ENCODE data around the gene VAPA. TPM values are rescaled to one million over a fixed set of nuclear protein-coding genes. Genes with fewer than 3 reads are reported as not detected.

VAPA gene
- total RNA-seq, 4 donors from 2014 or later = 182 to 244 (median 212) TPM

DNA sequence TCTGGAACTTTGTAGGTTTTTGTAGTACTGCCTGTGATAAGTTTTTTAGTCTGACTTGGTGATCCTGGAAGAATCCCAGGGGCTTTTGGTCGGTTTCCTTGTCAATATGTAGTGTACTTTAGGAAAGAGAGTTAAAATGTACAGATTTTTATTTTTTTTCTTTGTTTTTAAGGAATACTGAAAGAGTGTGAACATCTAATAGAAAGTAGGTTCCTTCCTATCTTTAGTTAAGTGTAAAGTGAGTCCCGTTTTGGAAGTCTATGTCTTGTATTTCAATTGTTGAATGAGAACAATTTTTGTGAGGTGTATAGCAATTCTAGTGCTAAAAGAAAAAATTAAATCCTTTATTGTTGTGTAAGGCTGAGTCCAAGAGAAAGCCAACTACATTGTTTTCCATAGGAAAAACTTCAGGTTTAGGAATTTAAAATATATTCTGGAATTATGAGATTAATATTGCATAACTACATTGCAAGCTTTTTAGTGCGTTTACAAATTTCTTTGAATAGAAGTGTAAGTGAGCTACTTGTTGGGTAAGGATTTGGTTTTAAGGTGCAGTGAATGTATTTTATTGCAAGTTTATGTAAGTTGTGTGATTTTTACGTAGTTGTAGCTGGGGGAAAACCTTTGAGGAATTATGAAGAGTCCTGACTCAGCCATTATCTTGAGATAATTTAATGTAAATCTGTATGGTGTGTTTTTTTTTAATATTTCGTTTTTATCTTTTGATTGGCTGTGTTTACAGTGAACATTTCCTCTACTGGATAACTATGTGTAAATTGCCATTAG lies 1.7 kb downstream of the VAPA start:
- Histone ChIP-seq H3K36me3 (no peaks in the 10 kb centered on the region), H3K27ac (peak overlapping the region; percentile 100), H3K4me1 (peaks cover 57% of the 10 kb centered on the region), H3K4me3 (peak overlapping the region; percentile 61), H3K9me3 (no peaks in the 10 kb centered on the region), H3K27me3 (no peaks in the 10 kb centered on the region)
- DNase-seq (ENCODE audit: low spot score in 2 of 2) = no peak
- 6% methylated on average over 5 of the region's 5 CpGs for WGBS
- TF ChIP-seq, protein P1, sequence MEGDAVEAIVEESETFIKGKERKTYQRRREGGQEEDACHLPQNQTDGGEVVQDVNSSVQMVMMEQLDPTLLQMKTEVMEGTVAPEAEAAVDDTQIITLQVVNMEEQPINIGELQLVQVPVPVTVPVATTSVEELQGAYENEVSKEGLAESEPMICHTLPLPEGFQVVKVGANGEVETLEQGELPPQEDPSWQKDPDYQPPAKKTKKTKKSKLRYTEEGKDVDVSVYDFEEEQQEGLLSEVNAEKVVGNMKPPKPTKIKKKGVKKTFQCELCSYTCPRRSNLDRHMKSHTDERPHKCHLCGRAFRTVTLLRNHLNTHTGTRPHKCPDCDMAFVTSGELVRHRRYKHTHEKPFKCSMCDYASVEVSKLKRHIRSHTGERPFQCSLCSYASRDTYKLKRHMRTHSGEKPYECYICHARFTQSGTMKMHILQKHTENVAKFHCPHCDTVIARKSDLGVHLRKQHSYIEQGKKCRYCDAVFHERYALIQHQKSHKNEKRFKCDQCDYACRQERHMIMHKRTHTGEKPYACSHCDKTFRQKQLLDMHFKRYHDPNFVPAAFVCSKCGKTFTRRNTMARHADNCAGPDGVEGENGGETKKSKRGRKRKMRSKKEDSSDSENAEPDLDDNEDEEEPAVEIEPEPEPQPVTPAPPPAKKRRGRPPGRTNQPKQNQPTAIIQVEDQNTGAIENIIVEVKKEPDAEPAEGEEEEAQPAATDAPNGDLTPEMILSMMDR (IDR thresholded peaks at IDR 0.05) = no peak
- TF ChIP-seq EP300 (IDR thresholded peaks at IDR 0.05) = no peak

DNA sequence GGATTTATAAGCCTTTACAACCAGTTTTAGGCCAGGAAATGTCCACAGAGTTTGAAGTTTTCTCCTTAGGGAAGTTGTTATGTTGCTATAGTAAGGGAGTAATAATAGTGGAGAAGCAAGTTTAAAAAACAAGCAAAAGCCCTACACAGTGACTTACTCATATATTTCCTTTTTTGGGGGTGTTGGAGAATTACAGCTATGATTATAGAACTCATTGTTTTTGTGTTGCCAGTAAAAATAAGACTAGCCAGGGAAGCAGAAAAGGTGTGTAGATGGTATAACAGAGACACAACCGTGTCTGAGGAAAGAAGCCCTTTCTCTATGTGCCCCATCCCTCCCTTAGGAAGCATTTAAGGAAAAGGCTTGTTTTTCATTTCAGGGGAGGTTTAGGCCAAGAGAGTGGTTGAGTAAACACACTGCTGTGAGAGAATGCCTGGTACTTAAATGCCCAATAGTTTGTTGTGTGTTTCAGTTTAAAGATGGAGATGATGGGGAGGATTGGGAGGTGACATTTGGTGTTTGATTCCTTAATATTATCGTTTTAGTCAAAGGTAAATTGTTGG lies 2.3 kb downstream of the VAPA start:
- Histone ChIP-seq H3K27me3 (no peaks in the 10 kb centered on the region), H3K36me3 (no peaks in the 10 kb centered on the region), H3K9me3 (no peaks in the 10 kb centered on the region), H3K27ac (peak overlapping the region; percentile 100), H3K4me1 (peaks cover 64% of the 10 kb centered on the region), H3K4me3 (peak overlapping the region; percentile 61)
- no peak for DNase-seq (ENCODE audit: low spot score in 2 of 2)
- TF ChIP-seq, protein P1 (IDR thresholded peaks at IDR 0.05) = no peak
- no peak for TF ChIP-seq POLR2A (IDR thresholded peaks at IDR 0.05)
- no peak for TF ChIP-seq POLR2AphosphoS5 (IDR thresholded peaks at IDR 0.05)
- no peak for TF ChIP-seq EP300 (IDR thresholded peaks at IDR 0.05)
- WGBS = 13% methylated on average over 2 of the region's 2 CpGs

DNA sequence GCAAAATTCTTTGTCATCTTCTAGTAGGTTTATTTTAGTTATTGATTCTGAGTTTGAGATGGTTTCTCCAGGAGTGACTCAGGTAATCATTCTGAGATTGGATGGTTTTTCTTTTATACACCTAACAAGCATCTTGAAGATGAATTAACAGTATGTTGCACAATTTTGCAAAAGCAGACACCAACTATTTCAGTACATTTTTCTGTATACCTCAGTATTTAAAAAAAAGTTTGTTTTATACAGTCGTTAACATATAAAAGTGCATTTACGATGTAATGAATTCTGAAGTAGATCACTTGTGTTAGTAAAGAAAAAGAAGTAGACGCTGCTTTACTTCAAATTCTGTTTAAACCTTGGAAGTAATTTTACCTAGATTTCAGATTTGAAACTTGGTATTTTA lies 3.0 kb downstream of the VAPA start:
- DNase-seq (ENCODE audit: low spot score in 2 of 2) = no peak
- Histone ChIP-seq H3K4me1 (peaks cover 69% of the 10 kb centered on the region), H3K4me3 (peak overlapping the region; percentile 61), H3K9me3 (no peaks in the 10 kb centered on the region), H3K36me3 (no peaks in the 10 kb centered on the region), H3K27me3 (no peaks in the 10 kb centered on the region), H3K27ac (peak overlapping the region; percentile 100)
- 62% methylated on average over 3 of the region's 3 CpGs for WGBS
- TF ChIP-seq, protein P1 (IDR thresholded peaks at IDR 0.05) = no peak

DNA sequence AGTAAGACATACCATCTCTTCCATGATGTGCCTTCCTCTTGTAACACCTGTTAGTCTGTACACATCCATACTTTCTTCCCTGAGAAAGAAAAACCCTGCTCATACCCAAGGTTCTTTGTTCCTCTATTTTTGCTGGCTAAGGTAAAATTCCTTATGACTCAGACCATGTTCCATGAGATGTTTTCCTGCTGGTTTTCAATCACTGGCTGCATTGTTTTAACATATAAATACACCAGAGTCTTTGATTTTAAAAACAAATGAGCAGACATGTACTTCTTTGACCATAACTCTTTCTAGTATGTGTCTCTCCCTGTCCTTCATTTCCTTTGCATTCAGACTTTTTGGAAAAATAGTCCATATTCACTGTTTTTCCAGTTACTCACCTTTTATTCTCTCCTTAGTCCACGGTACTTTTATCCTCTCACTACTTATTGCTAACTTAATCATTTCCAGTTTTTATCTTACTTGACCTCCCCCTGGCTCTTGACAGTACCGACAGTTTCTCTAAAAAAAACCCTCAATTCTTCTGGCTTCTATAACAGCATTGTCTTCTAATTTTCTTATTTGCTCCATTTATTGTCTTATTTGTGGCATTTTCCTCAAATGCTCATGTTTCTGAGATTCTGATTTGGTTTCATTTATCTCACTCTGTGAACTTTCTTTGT lies 4.3 kb downstream of the VAPA start:
- DNase-seq (ENCODE audit: low spot score in 2 of 2) = no peak

More for the DNA sequence above, 4.3 kb downstream of the VAPA start:
- Histone ChIP-seq H3K9me3 (no peaks in the 10 kb centered on the region), H3K27me3 (no peaks in the 10 kb centered on the region), H3K27ac (peak overlapping the region; percentile 4), H3K36me3 (no peaks in the 10 kb centered on the region), H3K4me3 (no peak overlapping the region), H3K4me1 (peaks cover 69% of the 10 kb centered on the region)
- TF ChIP-seq, protein P1 (IDR thresholded peaks at IDR 0.05) = no peak
- TF ChIP-seq POLR2AphosphoS5 (IDR thresholded peaks at IDR 0.05) (no peak), EP300 (IDR thresholded peaks at IDR 0.05) (no peak), POLR2A (IDR thresholded peaks at IDR 0.05) (no peak)
- WGBS = 20% methylated on average over 2 of the region's 2 CpGs

Data from suprapubic skin (tissue), 4 donors.